Spleen (tissue), 7 donors: Measurements from ENCODE around the gene MSX2.

ENCODE experiments used
- CTCF ChIP-seq, 11 experiments: fragments of 200-600 bp in 7 of 11; fragments of 450-650 bp in 4 of 11; sonication (generic) in 4 of 11; IDR thresholded peaks in 8 of 11; conservative IDR thresholded peaks in 3 of 11; 1 replicate in 7 of 11; 2 replicates in 4 of 11; pipeline versions ENCODE4 v1.4.0 to v1.8.0; 2016 to 2021; ENCODE audit warnings: antibody characterized with exemption in 11 of 11, inconsistent platforms in 4 of 11, mild to moderate bottlenecking in 1 of 11
- POLR2AphosphoS5 ChIP-seq, 3 donors: sonication (generic); formaldehyde crosslinking; IDR thresholded peaks; one replicate each; pipeline ENCODE4 v1.5.1; 2017; ENCODE audit warnings: antibody characterized with exemption in 3 of 3
- donor health status: DM: no; HTN: no; CAD: no; lungs with moderate emphysema.
- donor health status: DM: no; HTN: no; CAD: no.
- donor health status: DM: no; HTN: no; CAD: no.

- TF ChIP-seq CTCF (IDR thresholded peaks at IDR 0.05 in 8 of 11, conservative IDR thresholded peaks at IDR 0.05 in 3 of 11) (no peak), POLR2AphosphoS5 (IDR thresholded peaks at IDR 0.05) (no peak)
These were observed 26.2 kb upstream of the MSX2 start for GRCh38 chr5:174698156-174698555.
